GM18873 (cell line): Measurements from ENCODE around the gene FAM78B.
A peak's percentile ranks its signal among the peaks of the same experiment; 100 is the strongest.

ENCODE experiments used
- ATAC-seq: cut with Tn5 transposase; IDR thresholded peaks from one replicate; pipeline ENCODE4 v1.9.1; 2021; ENCODE audit warnings: mild to moderate bottlenecking, moderate library complexity, moderate number of reproducible peaks; ENCODE audit not compliant: unreplicated experiment, low FRiP score

Gene FAM78B

GRCh38 chr1:166122873-166123466 lies 43.8 kb downstream of the FAM78B start:
- no peak for ATAC-seq

DNA sequence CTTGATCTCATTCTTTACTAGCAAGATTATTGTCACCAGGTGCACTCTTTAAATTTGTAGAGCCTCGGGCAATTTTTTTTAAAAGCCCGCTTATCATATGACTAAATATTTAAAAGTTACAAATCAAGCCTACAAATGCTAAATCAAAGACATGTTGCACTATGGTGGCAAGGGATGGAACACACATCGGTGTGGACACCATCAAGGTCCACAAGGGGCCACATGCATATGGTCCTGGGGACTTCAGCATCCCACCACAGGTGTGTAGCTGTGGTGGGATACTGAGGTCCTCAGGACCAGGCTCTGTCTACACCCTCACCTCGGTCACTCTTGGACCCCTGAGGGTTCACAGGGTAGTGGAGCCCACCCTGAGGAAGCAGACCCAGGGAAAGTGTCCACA lies 45.8 kb downstream of the FAM78B start:
- ATAC-seq: no peak

GRCh38 chr1:166120281-166120680 lies 46.5 kb downstream of the FAM78B start:
- ATAC-seq: no peak

DNA sequence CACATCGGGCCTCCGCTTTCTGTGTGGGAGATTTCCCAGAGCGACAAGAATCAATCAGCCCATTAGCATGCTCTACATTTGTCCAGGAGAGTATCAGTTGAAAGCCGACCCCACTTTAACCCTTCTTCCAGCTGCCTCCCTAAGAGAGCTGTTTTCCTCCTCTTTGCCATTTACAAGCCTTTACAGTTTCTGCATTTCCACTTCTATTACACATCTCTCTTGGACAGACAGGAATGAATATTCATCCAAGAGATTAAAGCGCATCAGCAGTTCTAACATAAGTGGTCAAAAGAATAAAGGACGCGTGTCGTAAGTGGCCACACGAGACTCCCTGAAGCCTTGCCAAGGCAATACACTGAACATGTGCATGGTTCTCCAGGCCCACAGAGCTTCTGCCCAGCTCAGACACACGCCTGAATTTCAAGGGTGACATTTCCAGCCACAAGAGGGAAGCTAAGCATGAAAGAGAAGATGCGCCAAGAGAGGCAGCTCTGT lies 47.3 kb downstream of the FAM78B start:
- no peak for ATAC-seq

DNA sequence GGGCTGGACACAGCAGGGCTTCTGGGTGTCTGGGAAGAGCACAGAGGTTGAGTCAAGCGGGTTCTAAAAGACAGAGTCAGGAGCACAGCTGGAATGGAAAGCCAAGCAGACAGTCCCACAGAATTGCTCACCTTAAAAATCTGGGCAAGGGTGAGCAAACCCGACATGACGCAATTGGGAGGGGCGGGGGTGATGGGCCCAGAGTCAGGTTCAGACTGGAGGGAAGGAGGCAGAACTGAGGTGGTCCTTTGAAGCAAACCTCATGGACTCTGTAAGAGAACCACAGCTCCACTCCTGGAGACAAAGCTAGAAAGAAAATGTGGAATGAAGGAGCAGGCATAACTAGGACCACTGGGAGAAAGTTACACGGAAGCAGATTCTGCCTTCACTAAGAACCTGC lies 49.0 kb downstream of the FAM78B start:
- ATAC-seq: no peak

- ATAC-seq: no peak
These were observed 50.8 kb downstream of the FAM78B start for GRCh38 chr1:166116026-166116425.

- ATAC-seq: no peak
These were observed 52.4 kb downstream of the FAM78B start for GRCh38 chr1:166114419-166114818.

DNA sequence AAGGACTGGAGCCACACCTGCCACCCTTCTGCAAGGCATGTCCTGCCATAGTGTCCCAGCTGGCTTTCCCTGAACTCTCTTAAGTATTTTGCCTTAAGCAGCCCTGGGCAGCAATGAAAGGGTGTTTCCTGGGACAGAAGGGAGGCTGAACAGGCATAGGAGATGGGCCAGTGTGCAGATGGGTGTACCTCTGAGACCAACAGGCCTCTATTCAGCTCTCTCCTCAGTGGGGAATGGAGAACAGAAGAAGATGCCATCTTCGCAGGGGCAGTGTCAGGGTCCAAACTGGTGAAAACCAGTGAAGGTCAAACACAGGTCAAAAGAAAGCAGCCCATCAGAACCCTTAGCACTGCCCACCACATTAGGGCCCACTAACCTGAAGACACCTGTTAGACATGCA lies 53.2 kb downstream of the FAM78B start:
- no peak for ATAC-seq

GRCh38 chr1:166113031-166113430 lies 53.8 kb downstream of the FAM78B start:
- ATAC-seq: no peak

DNA sequence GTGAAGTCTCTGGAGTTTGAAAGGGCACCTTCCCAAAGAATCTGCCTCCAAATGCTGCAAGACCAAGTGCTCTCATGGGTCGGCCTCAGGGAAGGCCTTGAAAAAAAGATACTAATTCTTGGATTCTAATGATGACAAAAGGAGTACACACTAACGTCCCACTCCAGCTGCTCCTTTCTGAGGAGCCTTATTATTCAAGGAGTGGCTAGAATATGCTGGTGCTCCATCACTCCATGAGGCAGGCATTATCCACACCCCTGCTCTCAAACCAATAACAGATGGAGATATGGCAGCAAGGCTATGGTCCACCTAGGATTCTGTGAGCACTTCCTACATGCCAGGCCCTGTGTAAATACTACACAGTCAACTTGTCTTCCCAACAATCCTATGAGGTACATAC lies 54.4 kb downstream of the FAM78B start:
- ATAC-seq: no peak

- ATAC-seq: no peak
These were observed 55.4 kb downstream of the FAM78B start for GRCh38 chr1:166111430-166111829.

- no peak for ATAC-seq
These were observed 76.6 kb downstream of the FAM78B start for GRCh38 chr1:166090244-166090643.

DNA sequence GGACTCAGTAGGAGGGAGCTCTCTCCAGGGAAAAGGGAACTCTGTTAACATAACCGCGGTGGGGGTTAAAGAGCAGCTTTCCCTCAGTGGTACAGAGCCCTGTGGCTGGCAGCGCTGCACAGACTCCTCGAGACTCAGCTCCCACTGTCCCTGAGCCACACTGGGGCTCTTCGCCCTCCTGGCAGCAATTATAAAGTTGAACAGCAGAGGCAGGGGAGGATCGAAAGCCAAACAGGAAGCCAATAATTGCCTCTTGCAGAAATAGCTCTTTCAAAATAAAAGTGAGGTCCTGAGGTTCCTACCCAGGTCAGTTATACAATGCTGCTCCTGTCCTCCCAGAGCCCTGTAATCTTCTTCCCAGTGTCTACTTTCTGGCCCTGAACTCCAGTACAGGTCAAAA lies 77.0 kb downstream of the FAM78B start:
- peak; percentile 57 for ATAC-seq

GRCh38 chr1:166088572-166088955 lies 78.2 kb downstream of the FAM78B start:
- no peak for ATAC-seq

DNA sequence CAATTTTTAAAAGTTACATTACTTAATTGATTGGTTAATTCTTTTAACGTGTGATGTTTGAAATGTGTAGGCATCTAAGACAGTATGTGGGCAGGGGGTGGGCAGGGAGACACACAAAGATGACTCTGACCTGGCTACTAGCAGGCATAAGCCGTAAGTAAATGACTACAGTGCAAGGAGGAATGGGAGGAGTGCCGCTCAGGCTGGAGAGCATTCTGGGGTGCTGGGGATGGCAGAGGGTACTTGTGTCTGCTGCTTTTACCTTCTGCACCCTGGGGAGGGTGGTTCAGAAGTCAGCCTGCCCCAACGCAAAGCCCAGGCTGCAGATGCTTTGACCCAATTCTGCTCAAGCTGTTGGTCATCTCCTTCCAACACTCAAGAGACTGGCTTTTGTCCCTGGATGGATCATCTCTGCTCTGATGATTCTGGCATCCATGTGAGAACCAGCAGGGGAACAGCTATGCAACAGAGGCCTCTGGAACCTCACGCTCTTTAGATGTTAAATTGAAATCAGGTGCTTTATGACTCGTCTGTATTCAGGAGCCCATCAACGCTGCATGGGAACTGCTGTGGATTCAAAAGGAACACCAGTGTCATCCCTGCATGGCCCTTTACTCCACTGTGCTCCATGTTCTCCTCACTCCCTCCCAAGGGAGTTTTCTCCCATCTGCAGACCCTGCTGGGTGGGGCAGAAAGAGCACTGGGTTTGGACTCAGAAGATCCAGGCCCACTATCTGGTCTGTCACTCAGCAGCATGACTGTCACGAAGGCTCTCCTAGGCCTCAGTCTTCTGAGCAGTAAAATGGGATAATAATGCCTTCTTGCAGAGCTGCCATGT lies 78.8 kb downstream of the FAM78B start:
- no peak for ATAC-seq

- no peak for ATAC-seq
These were observed 80.5 kb downstream of the FAM78B start for GRCh38 chr1:166086113-166086883.

DNA sequence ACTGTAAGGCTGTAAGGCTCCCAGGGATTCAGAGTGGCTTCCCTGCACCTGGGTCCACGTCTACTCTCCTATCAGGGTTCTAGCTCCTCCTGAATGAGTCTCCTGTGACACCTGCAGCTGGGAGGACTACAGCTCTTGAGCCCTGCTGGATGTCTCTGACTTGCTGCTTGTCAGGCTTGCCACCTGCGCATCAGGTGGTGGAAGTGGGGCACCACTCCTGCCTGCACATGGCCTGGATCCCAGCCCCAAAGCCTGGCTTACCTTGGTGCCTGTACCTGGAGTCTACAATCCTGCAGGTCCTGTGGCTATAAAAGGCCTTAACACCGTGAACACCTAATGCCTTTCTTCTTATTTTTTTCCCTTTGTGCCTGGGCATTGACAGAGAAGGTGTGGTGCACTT lies 82.2 kb downstream of the FAM78B start:
- ATAC-seq: no peak

- peak; percentile 93 for ATAC-seq
These were observed 82.9 kb downstream of the FAM78B start for GRCh38 chr1:166083887-166084286.

- ATAC-seq: no peak
These were observed 84.2 kb downstream of the FAM78B start for GRCh38 chr1:166082601-166083000.

DNA sequence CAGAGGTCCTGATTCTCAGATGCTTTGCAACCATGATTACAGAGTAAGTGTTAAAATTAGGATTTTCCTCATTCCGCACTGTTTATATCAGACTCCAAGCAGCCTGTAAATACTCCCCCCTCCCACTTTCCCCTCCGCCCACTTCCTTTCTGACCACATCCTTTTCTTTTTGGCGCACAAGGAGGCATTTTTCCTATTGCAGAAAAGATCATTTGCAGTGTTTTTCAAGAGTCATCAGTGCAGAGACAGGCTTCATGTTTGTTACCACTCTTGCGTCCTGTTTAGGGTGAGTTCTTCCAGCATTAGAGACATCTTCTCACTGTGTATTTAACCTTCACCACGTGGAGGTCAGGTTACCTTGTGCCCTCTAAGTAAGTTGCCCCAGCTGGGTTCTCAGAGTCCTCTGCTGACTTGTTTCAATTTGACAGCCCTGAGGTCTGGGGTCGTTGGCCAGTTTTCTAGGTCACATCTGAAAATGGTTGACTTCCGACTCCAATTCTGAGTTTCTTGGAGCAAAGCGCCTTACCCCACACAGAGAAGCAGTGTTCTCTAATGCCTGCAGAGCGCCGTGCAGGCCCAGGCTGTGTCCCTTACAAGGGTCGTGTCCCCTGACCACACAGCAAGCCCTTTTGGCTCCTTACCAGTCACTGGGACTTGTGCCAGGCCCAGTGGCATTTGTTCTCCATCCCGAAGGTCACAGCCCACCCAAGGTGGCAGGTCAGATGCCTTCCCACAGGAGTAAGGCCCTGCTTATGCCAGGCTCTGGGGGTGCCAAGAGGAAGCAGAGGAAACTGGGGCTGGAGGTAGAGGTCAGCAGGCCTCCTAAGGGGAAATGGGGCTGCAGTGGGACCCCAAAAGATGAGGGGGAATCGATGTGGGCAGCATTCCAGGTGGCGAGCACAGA lies 85.6 kb downstream of the FAM78B start:
- no peak for ATAC-seq
